CD4-positive, CD25-positive, alpha-beta regulatory T cell (primary cell): ENCODE data around the gene ZDHHC14. TPM values are rescaled to one million over a fixed set of nuclear protein-coding genes. Genes with fewer than 3 reads are reported as not detected.

ENCODE experiments used
- ATAC-seq, 2 donors: fragments of 150-1000 bp; cut with Tn5 transposase; one replicate each; pipeline ENCODE4 v1.10.0; 2021; ENCODE audit warnings: low read depth in 2 of 2, moderate number of reproducible peaks in 2 of 2, moderate library complexity in 1 of 2
- DNase-seq, 3 donors: peaks; one replicate each; pipeline versions ENCODE4 v3.0.0 to v3.0.0-alpha.2; 2012 to 2022; ENCODE audit warnings: mixed read lengths in 1 of 3
- H3K27ac ChIP-seq: one replicate; pipeline ENCODE4 v1.7.0; 2013; ENCODE audit warnings: mild to moderate bottlenecking, low read length; ENCODE audit not compliant: insufficient read depth, poor library complexity, severe bottlenecking
- H3K27me3 ChIP-seq: one replicate; pipeline ENCODE4 v1.7.0; 2013; ENCODE audit warnings: low read length; ENCODE audit not compliant: control insufficient read depth, insufficient read depth
- H3K36me3 ChIP-seq: one replicate; pipeline ENCODE4 v1.7.0; 2013; ENCODE audit warnings: mild to moderate bottlenecking, low read length, moderate library complexity; ENCODE audit not compliant: control insufficient read depth, insufficient read depth
- H3K4me1 ChIP-seq: 2 replicates; pipeline ENCODE4 v1.7.0; 2013; ENCODE audit warnings: mild to moderate bottlenecking, low read length; ENCODE audit not compliant: insufficient read depth, control insufficient read depth, poor library complexity, severe bottlenecking
- H3K4me3 ChIP-seq: one replicate; pipeline ENCODE4 v1.7.0; 2013; ENCODE audit warnings: low read depth, mild to moderate bottlenecking, low read length, moderate library complexity
- H3K9me3 ChIP-seq, 2 experiments: 1 replicate in 1 of 2; 2 replicates in 1 of 2; pipeline ENCODE4 v1.7.0; 2013; ENCODE audit warnings: low read length in 2 of 2, mild to moderate bottlenecking in 1 of 2, moderate library complexity in 1 of 2; ENCODE audit not compliant: control insufficient read depth in 2 of 2
- H3K27ac Mint-ChIP-seq, 3 donors: one replicate each; pipeline ENCODE4 v1.8.0; 2020 to 2022; ENCODE audit warnings: mild to moderate bottlenecking in 3 of 3, mixed read lengths in 3 of 3, moderate library complexity in 2 of 3
- H3K27me3 Mint-ChIP-seq: one replicate; pipeline ENCODE4 v1.8.0; 2022; ENCODE audit warnings: mild to moderate bottlenecking, mixed read lengths
- H3K36me3 Mint-ChIP-seq: one replicate; pipeline ENCODE4 v1.8.0; 2020; ENCODE audit warnings: mixed read lengths
- H3K4me1 Mint-ChIP-seq, 4 donors: one replicate each; pipeline ENCODE4 v1.8.0; 2020 to 2022; ENCODE audit warnings: mixed read lengths in 4 of 4, mild to moderate bottlenecking in 1 of 4
- H3K4me3 Mint-ChIP-seq, 4 donors: one replicate each; pipeline ENCODE4 v1.8.0; 2020 to 2022; ENCODE audit warnings: mild to moderate bottlenecking in 4 of 4, mixed read lengths in 4 of 4, moderate library complexity in 3 of 4
- H3K9me3 Mint-ChIP-seq, 7 donors: one replicate each; pipeline ENCODE4 v1.8.0; 2020 to 2022; ENCODE audit warnings: mixed read lengths in 7 of 7, mild to moderate bottlenecking in 3 of 7, moderate library complexity in 2 of 7
- polyA plus RNA-seq, 4 donors: library from polyadenylated mRNA; unstranded; fragments of 300-500 nt; fragmentation: Illumina TruSeq; gene quantifications; one replicate each; pipeline ENCODE4 v1.2.3, GENCODE V29; 2021
- total RNA-seq: library from RNA; stranded (reverse); gene quantifications from one replicate; pipeline ENCODE4 v1.2.3, GENCODE V29; 2022

The ZDHHC14 gene
- total and polyA plus RNA-seq, 5 donors from 2014 or later: 0.29 to 4.2 (median 1.0) TPM

DNA sequence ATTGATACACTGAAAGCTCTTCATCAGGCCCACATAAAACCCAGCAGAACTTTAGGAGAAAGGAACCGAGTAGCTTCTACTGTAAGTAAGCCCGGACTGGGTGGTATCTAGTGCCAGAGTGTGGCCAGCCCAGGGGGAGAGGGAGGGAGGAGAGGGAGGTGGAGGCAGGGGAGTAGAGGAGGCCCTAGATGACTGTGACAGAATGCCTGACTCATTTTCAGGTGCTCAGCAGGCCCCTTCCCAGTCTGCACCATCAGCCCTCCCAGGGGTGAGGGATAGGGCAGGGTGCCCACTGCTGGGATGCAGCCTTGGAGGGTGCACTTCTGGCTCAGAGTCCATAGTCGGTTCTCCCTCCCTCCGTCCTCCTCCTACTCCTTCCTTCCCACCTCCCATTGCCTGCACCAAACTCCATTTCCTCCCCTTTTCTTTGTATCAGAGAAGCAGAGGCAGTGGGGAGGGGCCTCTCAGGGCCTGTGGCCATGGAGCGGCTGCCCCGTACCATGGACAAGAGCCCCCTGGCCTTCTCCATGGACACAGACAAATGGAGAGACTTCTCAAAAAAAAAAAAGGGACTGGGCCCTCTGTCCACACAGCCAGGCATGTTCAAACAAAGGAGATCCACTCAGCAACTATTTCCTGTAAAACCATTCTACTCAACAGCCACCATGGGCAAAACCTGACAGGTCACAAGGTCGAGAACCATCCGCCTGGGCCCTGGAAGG, 257.1 kb downstream of the ZDHHC14 start:
- H3K4me3 Mint-ChIP-seq: no peak overlapping the region
- ATAC-seq (no peak), DNase-seq (no peak)
- Histone ChIP-seq H3K27me3 (no peaks in the 10 kb centered on the region), H3K36me3 (no peaks in the 10 kb centered on the region), H3K4me3 (no peak overlapping the region), H3K9me3 (no peaks in the 10 kb centered on the region), H3K4me1 (no peaks in the 10 kb centered on the region), H3K27ac (no peak overlapping the region)
- no peak overlapping the region for H3K27ac Mint-ChIP-seq
- peaks cover 5% of the 10 kb centered on the region for H3K27me3 Mint-ChIP-seq
- H3K36me3 Mint-ChIP-seq: no peaks in the 10 kb centered on the region
- H3K9me3 Mint-ChIP-seq: peaks cover 0 to 2% (median 0%) of the 10 kb centered on the region in 7 donors
- H3K4me1 Mint-ChIP-seq: no peaks in the 10 kb centered on the region

DNA sequence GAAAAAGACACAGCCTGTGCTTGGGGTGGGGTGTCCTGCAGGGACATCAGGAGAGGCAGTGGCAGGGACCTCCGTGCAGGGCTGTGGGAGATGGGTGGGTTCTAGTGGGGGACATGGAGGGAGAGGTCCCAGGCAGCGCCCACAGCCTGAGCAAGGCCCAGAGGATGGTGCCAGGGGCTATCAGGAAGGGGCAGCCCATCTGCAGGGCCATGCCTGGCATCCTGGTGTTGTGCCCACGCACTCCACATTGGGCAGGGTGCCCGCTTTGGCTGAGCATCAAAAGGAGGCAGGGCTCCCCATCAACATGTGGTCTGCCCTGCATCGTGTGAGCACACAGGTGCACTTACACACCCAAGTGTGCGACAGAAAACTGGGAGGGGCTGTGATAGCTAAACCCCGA, 257.8 kb downstream of the ZDHHC14 start:
- Histone ChIP-seq H3K4me3 (no peak overlapping the region), H3K36me3 (no peaks in the 10 kb centered on the region), H3K9me3 (no peaks in the 10 kb centered on the region), H3K27ac (no peak overlapping the region), H3K27me3 (no peaks in the 10 kb centered on the region), H3K4me1 (no peaks in the 10 kb centered on the region)
- Mint-ChIP-seq H3K4me3 (no peak overlapping the region), H3K27me3 (peaks cover 5% of the 10 kb centered on the region), H3K9me3 (peaks cover 0 to 2% (median 0%) of the 10 kb centered on the region in 7 donors), H3K27ac (no peak overlapping the region), H3K36me3 (no peaks in the 10 kb centered on the region), H3K4me1 (no peaks in the 10 kb centered on the region)
- DNase-seq (no peak), ATAC-seq (no peak)

DNA sequence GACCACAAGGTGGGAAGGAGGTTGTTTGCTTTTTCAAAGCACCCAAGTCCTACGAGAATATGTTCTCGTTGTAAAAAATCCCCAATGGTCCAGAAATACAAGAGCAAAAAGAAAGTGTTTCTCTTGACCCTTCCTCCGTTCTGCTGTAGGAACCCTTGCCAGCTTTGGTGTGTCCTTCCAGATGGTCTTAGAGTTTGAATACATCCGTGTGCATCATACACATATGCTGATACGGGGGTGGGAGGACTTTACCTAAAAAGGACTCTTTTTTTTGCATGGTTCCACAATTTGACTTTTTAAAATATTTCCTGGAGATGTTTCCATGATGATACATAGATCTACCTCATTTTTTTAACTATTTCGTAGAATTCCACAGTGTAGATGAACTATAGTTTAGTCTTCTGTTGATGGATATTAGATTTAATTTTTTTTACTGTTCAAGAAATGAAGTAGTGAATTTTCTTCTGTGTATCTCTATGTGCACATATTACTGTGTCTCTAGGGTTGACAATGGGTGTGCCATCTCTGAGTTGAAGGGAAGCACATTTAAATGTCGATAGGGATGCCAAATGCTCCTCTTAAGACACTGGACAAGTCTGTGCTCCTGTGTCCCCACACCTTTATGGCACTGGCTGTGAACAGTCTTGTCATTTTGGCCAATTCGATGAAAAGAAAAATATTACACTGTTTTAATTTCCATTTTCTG, 259.9 kb downstream of the ZDHHC14 start:
- Mint-ChIP-seq H3K4me3 (no peak overlapping the region), H3K9me3 (peaks cover 0 to 2% (median 0%) of the 10 kb centered on the region in 7 donors), H3K27ac (no peak overlapping the region), H3K4me1 (no peaks in the 10 kb centered on the region), H3K36me3 (no peaks in the 10 kb centered on the region), H3K27me3 (peaks cover 5% of the 10 kb centered on the region)
- ATAC-seq (no peak), DNase-seq (no peak)
- Histone ChIP-seq H3K36me3 (no peaks in the 10 kb centered on the region), H3K27me3 (no peaks in the 10 kb centered on the region), H3K27ac (no peak overlapping the region), H3K4me1 (no peaks in the 10 kb centered on the region), H3K9me3 (no peaks in the 10 kb centered on the region), H3K4me3 (no peak overlapping the region)

DNA sequence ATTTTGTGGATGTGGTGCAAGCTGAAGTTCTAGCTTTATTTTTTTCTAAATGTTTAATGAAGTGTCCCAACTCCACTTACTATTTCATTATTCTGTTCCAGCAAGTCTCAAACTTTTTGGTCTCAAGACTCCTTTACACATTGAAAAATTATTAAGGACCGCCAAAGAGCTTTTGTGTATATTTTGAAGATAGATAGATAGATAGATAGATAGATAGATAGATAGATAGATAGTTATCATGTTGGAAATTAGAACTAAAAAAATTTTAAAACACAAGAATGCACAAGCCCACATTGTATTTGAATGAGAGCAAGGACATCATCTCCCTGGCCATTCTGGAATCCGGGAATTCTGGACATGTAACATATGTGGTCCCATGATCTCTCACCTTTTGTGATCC, 260.8 kb downstream of the ZDHHC14 start:
- Histone ChIP-seq H3K9me3 (no peaks in the 10 kb centered on the region), H3K36me3 (no peaks in the 10 kb centered on the region), H3K4me1 (no peaks in the 10 kb centered on the region), H3K27me3 (no peaks in the 10 kb centered on the region), H3K27ac (no peak overlapping the region), H3K4me3 (no peak overlapping the region)
- Mint-ChIP-seq H3K27ac (no peak overlapping the region), H3K9me3 (peaks cover 0 to 2% (median 0%) of the 10 kb centered on the region in 7 donors), H3K27me3 (peaks cover 9% of the 10 kb centered on the region), H3K4me1 (no peaks in the 10 kb centered on the region), H3K4me3 (no peak overlapping the region), H3K36me3 (no peaks in the 10 kb centered on the region)
- ATAC-seq: no peak
- DNase-seq: no peak

DNA sequence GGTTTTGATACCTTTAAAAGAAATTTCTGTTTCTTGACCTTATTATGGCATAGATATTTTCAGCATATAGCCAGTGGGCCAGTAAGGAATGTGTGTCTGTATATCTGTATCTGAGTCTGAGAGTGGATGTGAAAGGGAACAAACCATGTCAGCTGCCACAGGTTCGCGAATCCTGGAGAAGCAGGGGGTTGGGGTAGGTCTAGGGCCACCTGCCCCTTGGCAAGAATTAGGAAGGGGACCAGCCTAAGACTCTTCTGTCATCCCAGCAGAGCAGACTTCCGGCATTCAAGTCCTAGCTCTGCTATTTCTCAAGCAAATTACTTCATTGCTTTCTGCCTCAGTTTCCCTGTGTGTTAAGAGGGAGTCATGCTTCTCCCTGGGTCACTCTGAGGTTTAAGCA, 261.7 kb downstream of the ZDHHC14 start:
- H3K9me3 Mint-ChIP-seq: peaks cover 0 to 1% (median 0%) of the 10 kb centered on the region in 7 donors
- Histone ChIP-seq H3K27ac (no peak overlapping the region), H3K4me3 (no peak overlapping the region), H3K4me1 (no peaks in the 10 kb centered on the region), H3K9me3 (no peaks in the 10 kb centered on the region), H3K27me3 (no peaks in the 10 kb centered on the region), H3K36me3 (no peaks in the 10 kb centered on the region)
- H3K4me1 Mint-ChIP-seq: no peaks in the 10 kb centered on the region
- no peak overlapping the region for H3K4me3 Mint-ChIP-seq
- no peaks in the 10 kb centered on the region for H3K36me3 Mint-ChIP-seq
- DNase-seq (no peak), ATAC-seq (no peak)
- peaks cover 9% of the 10 kb centered on the region for H3K27me3 Mint-ChIP-seq
- no peak overlapping the region for H3K27ac Mint-ChIP-seq

DNA sequence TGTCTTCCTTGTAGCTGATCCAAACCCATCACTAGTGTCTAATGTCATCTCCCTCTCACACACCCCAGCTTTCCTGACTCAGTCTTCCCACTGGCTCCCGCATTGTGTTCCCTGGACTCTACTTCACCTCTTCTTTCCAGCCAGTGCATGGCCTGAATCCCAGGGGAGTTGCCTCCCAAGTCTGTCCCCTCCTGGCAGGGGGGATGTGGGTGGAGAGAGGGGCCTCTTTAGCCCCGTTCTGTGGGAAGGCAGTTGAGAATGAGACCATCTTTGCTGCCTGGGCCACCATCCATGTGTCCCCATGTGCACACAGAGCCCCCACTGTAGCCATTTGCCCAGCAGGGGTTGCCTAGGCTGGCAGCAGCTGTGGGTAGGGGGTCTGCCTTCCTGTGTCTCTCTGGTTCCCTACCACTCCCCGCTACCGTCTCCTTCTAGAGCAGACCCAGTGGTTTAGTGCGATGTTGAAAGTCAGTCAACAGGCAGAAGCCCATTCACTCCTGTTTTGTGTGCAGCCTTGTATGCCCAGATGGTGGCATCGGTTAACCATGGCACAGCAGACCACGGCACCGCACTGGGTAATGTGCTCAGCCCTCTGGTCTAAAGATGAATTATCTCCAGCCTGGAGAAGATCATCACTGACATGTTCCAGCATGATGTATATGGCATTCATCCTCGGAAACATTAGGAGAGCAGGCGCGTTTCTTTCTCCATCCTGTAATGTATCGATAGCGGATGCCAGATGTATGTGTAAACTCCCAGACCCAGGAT, 263.2 kb downstream of the ZDHHC14 start:
- Histone ChIP-seq H3K9me3 (no peaks in the 10 kb centered on the region), H3K4me3 (no peak overlapping the region), H3K4me1 (no peaks in the 10 kb centered on the region), H3K27me3 (no peaks in the 10 kb centered on the region), H3K36me3 (no peaks in the 10 kb centered on the region), H3K27ac (no peak overlapping the region)
- H3K27ac Mint-ChIP-seq: no peak overlapping the region
- peaks cover 6% of the 10 kb centered on the region for H3K27me3 Mint-ChIP-seq
- H3K4me1 Mint-ChIP-seq: peaks cover 0 to 4% (median 0%) of the 10 kb centered on the region in 4 donors
- H3K36me3 Mint-ChIP-seq: no peaks in the 10 kb centered on the region
- H3K9me3 Mint-ChIP-seq: no peaks in the 10 kb centered on the region
- no peak for ATAC-seq
- peak in 1 of 3 donors; percentile 17 for DNase-seq
- H3K4me3 Mint-ChIP-seq: no peak overlapping the region

DNA sequence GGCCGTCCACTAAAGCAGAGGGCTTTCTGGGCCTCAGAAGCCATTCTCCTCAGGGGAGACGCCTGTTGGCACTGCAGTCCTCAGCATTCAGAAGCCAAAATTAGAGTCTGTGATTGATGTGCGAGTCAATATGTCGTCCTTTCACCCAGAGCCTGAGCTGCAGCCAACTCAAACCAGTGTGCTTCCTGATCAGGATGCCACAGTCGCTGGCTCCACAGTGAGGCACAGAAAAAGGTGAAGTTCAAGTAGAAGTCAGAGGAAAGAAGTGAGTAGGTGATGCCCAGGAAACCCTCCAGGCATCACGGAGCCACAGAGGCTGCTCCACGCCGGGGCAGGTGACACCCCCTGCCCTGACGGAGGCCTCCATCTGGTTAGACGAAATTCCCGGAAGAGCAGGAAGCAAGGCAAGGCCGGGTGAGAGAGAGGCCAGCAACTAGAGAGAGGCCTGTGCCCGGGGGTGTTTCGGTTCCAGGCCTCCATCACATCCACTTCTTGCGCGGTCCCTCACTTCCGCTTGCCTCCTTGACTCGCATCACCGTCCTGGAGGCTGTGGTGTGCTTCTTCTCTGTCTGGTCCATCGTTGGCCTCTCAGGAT, 264.3 kb downstream of the ZDHHC14 start:
- H3K4me1 Mint-ChIP-seq: peaks cover 0 to 4% (median 0%) of the 10 kb centered on the region in 4 donors
- H3K27ac Mint-ChIP-seq: no peak overlapping the region
- no peaks in the 10 kb centered on the region for H3K9me3 Mint-ChIP-seq
- DNase-seq (no peak), ATAC-seq (no peak)
- Histone ChIP-seq H3K36me3 (no peaks in the 10 kb centered on the region), H3K9me3 (no peaks in the 10 kb centered on the region), H3K27me3 (no peaks in the 10 kb centered on the region), H3K27ac (no peak overlapping the region), H3K4me1 (no peaks in the 10 kb centered on the region), H3K4me3 (no peak overlapping the region)
- no peak overlapping the region for H3K4me3 Mint-ChIP-seq
- no peaks in the 10 kb centered on the region for H3K36me3 Mint-ChIP-seq
- peaks cover 4% of the 10 kb centered on the region for H3K27me3 Mint-ChIP-seq
